HEK293 (cell line): ENCODE results near the gene RALGAPA2.

ENCODE experiments used
- CTCF ChIA-PET: fragments of 350-600 bp; formaldehyde crosslinking; extraction: SDS; loops from one replicate; lab custom pipeline; 2021; ENCODE audit warnings: antibody characterized with exemption; lab: Yijun Ruan, JAX
- POLR2A ChIA-PET: fragments of 300-600 bp; formaldehyde crosslinking; extraction: SDS; loops from one replicate; lab custom pipeline; 2020; ENCODE audit warnings: antibody characterized with exemption, inconsistent platforms; lab: Yijun Ruan, JAX
- H3K27ac ChIP-seq: fragments of 200-500 bp; sonication (Bioruptor generic); 2 replicates; pipeline ENCODE4 v1.5.1; 2014; ENCODE audit warnings: low read depth, low read length, control low read depth, inconsistent platforms; ENCODE audit errors: extremely low read depth
- H3K36me3 ChIP-seq, 2 experiments: fragments of 200-500 bp in 1 of 2; sonication (Bioruptor generic) in 1 of 2; 1 replicate in 1 of 2; 2 replicates in 1 of 2; pipeline ENCODE4 v1.5.1; 2014 to 2017; ENCODE audit warnings: inconsistent platforms in 2 of 2, low read length in 2 of 2; ENCODE audit not compliant: control insufficient read depth in 2 of 2, insufficient read depth in 1 of 2
- H3K4me1 ChIP-seq: fragments of 200-500 bp; sonication (Bioruptor generic); 2 replicates; pipeline ENCODE4 v1.5.1; 2014; ENCODE audit warnings: mild to moderate bottlenecking, low read length, inconsistent platforms; ENCODE audit not compliant: control insufficient read depth, insufficient read depth
- H3K4me3 ChIP-seq: 2 replicates; pipeline ENCODE4 v1.5.1; 2011; ENCODE audit warnings: low read depth, mild to moderate bottlenecking, control low read depth, low read length, moderate library complexity
- H3K9me3 ChIP-seq: fragments of 200-500 bp; sonication (Bioruptor generic); 2 replicates; pipeline ENCODE4 v1.5.1; 2014; ENCODE audit warnings: low read depth, low read length, inconsistent platforms; ENCODE audit not compliant: control insufficient read depth, insufficient read depth
- SCRT1 ChIP-seq: fragments of 450-650 bp; formaldehyde crosslinking; IDR thresholded peaks from 2 replicates; pipeline ENCODE4 v1.5.1; 2016; ENCODE audit warnings: missing biosample characterization, missing genetic modification characterization, borderline replicate concordance
- SP3 ChIP-seq: fragments of 450-650 bp; formaldehyde crosslinking; IDR thresholded peaks from 2 replicates; pipeline ENCODE4 v1.5.1; 2016; ENCODE audit warnings: missing biosample characterization, missing genetic modification characterization
- ZBTB21 ChIP-seq: fragments of 450-650 bp; formaldehyde crosslinking; IDR thresholded peaks from 2 replicates; pipeline ENCODE4 v1.5.1; 2017; ENCODE audit warnings: missing biosample characterization, missing genetic modification characterization
- ZEB2 ChIP-seq: fragments of 450-650 bp; formaldehyde crosslinking; IDR thresholded peaks from 2 replicates; pipeline ENCODE4 v1.5.1; 2016; ENCODE audit warnings: missing biosample characterization, missing genetic modification characterization
- ZFHX2 ChIP-seq: fragments of 450-650 bp; formaldehyde crosslinking; conservative IDR thresholded peaks from 2 replicates; pipeline ENCODE4 v1.5.1; 2016; ENCODE audit warnings: missing biosample characterization, missing genetic modification characterization
- ZFP41 ChIP-seq: fragments of 450-650 bp; formaldehyde crosslinking; IDR thresholded peaks from 2 replicates; pipeline ENCODE4 v1.5.1; 2016; ENCODE audit warnings: missing biosample characterization, missing genetic modification characterization, borderline replicate concordance
- ZNF223 ChIP-seq: fragments of 450-650 bp; formaldehyde crosslinking; IDR thresholded peaks from 2 replicates; pipeline ENCODE4 v1.5.1; 2016; ENCODE audit warnings: missing biosample characterization, missing genetic modification characterization
- ZNF324 ChIP-seq: fragments of 450-650 bp; formaldehyde crosslinking; IDR thresholded peaks from 2 replicates; pipeline ENCODE4 v1.5.1; 2016; ENCODE audit warnings: missing biosample characterization, missing genetic modification characterization
- ZNF354C ChIP-seq: fragments of 450-650 bp; formaldehyde crosslinking; IDR thresholded peaks from 2 replicates; pipeline ENCODE4 v1.5.1; 2016; ENCODE audit warnings: missing biosample characterization, missing genetic modification characterization, low read depth, borderline replicate concordance
- ZNF416 ChIP-seq: fragments of 450-650 bp; formaldehyde crosslinking; IDR thresholded peaks from 2 replicates; pipeline ENCODE4 v1.5.1; 2016; ENCODE audit warnings: missing biosample characterization, missing genetic modification characterization
- ZNF529 ChIP-seq: fragments of 450-650 bp; formaldehyde crosslinking; IDR thresholded peaks from 2 replicates; pipeline ENCODE4 v1.5.1; 2017; ENCODE audit warnings: missing genetic modification characterization, missing biosample characterization; ENCODE audit not compliant: insufficient replicate concordance
- ZNF558 ChIP-seq: fragments of 450-650 bp; formaldehyde crosslinking; IDR thresholded peaks from 2 replicates; pipeline ENCODE4 v1.5.1; 2016; ENCODE audit warnings: missing biosample characterization, missing genetic modification characterization
- ZNF561 ChIP-seq: fragments of 450-650 bp; IDR thresholded peaks from 2 replicates; pipeline ENCODE4 v1.5.1; 2018; ENCODE audit warnings: missing biosample characterization, missing genetic modification characterization, borderline replicate concordance
- ZNF747 ChIP-seq: fragments of 450-650 bp; formaldehyde crosslinking; IDR thresholded peaks from 2 replicates; pipeline ENCODE4 v1.5.1; 2016; ENCODE audit warnings: missing biosample characterization, missing genetic modification characterization
- ZSCAN18 ChIP-seq: fragments of 450-650 bp; formaldehyde crosslinking; IDR thresholded peaks from 2 replicates; pipeline ENCODE4 v1.5.1; 2016; ENCODE audit warnings: missing biosample characterization, missing genetic modification characterization
- TF ChIP-seq, protein P1 (sequence below): fragments of 450-650 bp; formaldehyde crosslinking; IDR thresholded peaks from 2 replicates; pipeline ENCODE4 v1.5.1; 2016; ENCODE audit warnings: missing biosample characterization, missing genetic modification characterization
- TF ChIP-seq, protein P2 (sequence below): fragments of 450-650 bp; formaldehyde crosslinking; IDR thresholded peaks from 2 replicates; pipeline ENCODE4 v1.5.1; 2016; ENCODE audit warnings: missing biosample characterization, missing genetic modification characterization, borderline replicate concordance
- TF ChIP-seq, protein P3 (sequence below): fragments of 450-650 bp; formaldehyde crosslinking; IDR thresholded peaks from 2 replicates; pipeline ENCODE4 v1.5.1; 2016; ENCODE audit warnings: missing biosample characterization, missing genetic modification characterization, borderline replicate concordance
- TF ChIP-seq, protein P4 (sequence below): fragments of 450-650 bp; formaldehyde crosslinking; IDR thresholded peaks from 2 replicates; pipeline ENCODE4 v1.5.1; 2016; ENCODE audit warnings: missing biosample characterization, missing genetic modification characterization

Gene RALGAPA2

DNA sequence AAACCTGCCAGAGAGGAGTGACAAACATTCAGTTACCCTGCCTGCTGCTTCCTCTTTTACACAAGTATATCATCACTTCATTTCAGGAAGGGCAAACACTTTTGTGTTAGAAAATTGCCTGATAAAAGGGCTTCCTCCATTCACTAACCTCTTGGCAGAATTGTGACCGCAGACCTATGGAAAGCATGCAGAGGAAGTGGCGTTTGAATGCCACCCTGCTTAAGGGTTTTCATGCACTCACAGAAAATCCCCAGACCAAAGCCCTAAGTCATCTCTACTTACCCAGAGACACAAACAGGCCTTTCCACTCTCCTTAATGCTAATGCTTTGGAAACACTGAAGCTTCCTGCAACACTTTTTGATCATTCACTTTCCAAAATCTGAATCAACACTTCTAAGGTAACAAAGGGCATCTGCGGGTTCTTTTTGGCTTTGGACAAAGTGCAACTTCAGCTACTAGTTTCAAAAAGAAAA is 22.1 kb upstream of the RALGAPA2 start:
- Histone ChIP-seq H3K4me1 (peaks cover 10% of the 10 kb centered on the region; the same call in 1 of the 2 replicates), H3K36me3 (no peaks in the 10 kb centered on the region), H3K27ac (no peak overlapping the region), H3K9me3 (no peaks in the 10 kb centered on the region), H3K4me3 (no peak overlapping the region)
- CTCF ChIA-PET, result no interaction called here
- POLR2A ChIA-PET, result no interaction called here
- TF ChIP-seq ZNF558, result no peak
- no peak for TF ChIP-seq ZNF561 (tag by site-specific recombination)
- no peak for TF ChIP-seq ZSCAN18 (tag by site-specific recombination)
- no peak for TF ChIP-seq SP3 (tag by site-specific recombination)
- TF ChIP-seq, protein P1, sequence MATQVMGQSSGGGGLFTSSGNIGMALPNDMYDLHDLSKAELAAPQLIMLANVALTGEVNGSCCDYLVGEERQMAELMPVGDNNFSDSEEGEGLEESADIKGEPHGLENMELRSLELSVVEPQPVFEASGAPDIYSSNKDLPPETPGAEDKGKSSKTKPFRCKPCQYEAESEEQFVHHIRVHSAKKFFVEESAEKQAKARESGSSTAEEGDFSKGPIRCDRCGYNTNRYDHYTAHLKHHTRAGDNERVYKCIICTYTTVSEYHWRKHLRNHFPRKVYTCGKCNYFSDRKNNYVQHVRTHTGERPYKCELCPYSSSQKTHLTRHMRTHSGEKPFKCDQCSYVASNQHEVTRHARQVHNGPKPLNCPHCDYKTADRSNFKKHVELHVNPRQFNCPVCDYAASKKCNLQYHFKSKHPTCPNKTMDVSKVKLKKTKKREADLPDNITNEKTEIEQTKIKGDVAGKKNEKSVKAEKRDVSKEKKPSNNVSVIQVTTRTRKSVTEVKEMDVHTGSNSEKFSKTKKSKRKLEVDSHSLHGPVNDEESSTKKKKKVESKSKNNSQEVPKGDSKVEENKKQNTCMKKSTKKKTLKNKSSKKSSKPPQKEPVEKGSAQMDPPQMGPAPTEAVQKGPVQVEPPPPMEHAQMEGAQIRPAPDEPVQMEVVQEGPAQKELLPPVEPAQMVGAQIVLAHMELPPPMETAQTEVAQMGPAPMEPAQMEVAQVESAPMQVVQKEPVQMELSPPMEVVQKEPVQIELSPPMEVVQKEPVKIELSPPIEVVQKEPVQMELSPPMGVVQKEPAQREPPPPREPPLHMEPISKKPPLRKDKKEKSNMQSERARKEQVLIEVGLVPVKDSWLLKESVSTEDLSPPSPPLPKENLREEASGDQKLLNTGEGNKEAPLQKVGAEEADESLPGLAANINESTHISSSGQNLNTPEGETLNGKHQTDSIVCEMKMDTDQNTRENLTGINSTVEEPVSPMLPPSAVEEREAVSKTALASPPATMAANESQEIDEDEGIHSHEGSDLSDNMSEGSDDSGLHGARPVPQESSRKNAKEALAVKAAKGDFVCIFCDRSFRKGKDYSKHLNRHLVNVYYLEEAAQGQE (tag by site-specific recombination), result no peak
- TF ChIP-seq, protein P2, sequence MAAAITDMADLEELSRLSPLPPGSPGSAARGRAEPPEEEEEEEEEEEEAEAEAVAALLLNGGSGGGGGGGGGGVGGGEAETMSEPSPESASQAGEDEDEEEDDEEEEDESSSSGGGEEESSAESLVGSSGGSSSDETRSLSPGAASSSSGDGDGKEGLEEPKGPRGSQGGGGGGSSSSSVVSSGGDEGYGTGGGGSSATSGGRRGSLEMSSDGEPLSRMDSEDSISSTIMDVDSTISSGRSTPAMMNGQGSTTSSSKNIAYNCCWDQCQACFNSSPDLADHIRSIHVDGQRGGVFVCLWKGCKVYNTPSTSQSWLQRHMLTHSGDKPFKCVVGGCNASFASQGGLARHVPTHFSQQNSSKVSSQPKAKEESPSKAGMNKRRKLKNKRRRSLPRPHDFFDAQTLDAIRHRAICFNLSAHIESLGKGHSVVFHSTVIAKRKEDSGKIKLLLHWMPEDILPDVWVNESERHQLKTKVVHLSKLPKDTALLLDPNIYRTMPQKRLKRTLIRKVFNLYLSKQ (tag by site-specific recombination), result no peak
- no peak for TF ChIP-seq ZBTB21 (tag by site-specific recombination)
- TF ChIP-seq, protein P3, sequence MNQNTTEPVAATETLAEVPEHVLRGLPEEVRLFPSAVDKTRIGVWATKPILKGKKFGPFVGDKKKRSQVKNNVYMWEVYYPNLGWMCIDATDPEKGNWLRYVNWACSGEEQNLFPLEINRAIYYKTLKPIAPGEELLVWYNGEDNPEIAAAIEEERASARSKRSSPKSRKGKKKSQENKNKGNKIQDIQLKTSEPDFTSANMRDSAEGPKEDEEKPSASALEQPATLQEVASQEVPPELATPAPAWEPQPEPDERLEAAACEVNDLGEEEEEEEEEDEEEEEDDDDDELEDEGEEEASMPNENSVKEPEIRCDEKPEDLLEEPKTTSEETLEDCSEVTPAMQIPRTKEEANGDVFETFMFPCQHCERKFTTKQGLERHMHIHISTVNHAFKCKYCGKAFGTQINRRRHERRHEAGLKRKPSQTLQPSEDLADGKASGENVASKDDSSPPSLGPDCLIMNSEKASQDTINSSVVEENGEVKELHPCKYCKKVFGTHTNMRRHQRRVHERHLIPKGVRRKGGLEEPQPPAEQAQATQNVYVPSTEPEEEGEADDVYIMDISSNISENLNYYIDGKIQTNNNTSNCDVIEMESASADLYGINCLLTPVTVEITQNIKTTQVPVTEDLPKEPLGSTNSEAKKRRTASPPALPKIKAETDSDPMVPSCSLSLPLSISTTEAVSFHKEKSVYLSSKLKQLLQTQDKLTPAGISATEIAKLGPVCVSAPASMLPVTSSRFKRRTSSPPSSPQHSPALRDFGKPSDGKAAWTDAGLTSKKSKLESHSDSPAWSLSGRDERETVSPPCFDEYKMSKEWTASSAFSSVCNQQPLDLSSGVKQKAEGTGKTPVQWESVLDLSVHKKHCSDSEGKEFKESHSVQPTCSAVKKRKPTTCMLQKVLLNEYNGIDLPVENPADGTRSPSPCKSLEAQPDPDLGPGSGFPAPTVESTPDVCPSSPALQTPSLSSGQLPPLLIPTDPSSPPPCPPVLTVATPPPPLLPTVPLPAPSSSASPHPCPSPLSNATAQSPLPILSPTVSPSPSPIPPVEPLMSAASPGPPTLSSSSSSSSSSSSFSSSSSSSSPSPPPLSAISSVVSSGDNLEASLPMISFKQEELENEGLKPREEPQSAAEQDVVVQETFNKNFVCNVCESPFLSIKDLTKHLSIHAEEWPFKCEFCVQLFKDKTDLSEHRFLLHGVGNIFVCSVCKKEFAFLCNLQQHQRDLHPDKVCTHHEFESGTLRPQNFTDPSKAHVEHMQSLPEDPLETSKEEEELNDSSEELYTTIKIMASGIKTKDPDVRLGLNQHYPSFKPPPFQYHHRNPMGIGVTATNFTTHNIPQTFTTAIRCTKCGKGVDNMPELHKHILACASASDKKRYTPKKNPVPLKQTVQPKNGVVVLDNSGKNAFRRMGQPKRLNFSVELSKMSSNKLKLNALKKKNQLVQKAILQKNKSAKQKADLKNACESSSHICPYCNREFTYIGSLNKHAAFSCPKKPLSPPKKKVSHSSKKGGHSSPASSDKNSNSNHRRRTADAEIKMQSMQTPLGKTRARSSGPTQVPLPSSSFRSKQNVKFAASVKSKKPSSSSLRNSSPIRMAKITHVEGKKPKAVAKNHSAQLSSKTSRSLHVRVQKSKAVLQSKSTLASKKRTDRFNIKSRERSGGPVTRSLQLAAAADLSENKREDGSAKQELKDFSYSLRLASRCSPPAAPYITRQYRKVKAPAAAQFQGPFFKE (tag by site-specific recombination), result no peak
- TF ChIP-seq ZFHX2 (tag by site-specific recombination), result no peak
- TF ChIP-seq SCRT1 (tag by site-specific recombination), result no peak
- TF ChIP-seq ZNF529, result no peak
- no peak for TF ChIP-seq ZNF747 (tag by site-specific recombination)
- TF ChIP-seq ZNF324, result no peak
- TF ChIP-seq, protein P4, sequence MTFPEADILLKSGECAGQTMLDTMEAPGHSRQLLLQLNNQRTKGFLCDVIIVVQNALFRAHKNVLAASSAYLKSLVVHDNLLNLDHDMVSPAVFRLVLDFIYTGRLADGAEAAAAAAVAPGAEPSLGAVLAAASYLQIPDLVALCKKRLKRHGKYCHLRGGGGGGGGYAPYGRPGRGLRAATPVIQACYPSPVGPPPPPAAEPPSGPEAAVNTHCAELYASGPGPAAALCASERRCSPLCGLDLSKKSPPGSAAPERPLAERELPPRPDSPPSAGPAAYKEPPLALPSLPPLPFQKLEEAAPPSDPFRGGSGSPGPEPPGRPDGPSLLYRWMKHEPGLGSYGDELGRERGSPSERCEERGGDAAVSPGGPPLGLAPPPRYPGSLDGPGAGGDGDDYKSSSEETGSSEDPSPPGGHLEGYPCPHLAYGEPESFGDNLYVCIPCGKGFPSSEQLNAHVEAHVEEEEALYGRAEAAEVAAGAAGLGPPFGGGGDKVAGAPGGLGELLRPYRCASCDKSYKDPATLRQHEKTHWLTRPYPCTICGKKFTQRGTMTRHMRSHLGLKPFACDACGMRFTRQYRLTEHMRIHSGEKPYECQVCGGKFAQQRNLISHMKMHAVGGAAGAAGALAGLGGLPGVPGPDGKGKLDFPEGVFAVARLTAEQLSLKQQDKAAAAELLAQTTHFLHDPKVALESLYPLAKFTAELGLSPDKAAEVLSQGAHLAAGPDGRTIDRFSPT (tag by site-specific recombination), result no peak
- no peak for TF ChIP-seq ZFP41 (tag by site-specific recombination)
- TF ChIP-seq ZNF223 (tag by site-specific recombination), result no peak
- TF ChIP-seq ZEB2 (tag by site-specific recombination), result no peak
- no peak for TF ChIP-seq ZNF416 (tag by site-specific recombination)
- no peak for TF ChIP-seq ZNF354C (tag by site-specific recombination)
